Activated CD8-positive, alpha-beta memory T cell treated with anti-CD3 and anti-CD28 coated beads for 36 hours (primary cell): ENCODE measurements around the gene NR5A1. TPM values are rescaled to one million over a fixed set of nuclear protein-coding genes. Genes with fewer than 3 reads are reported as not detected.

Experiments used
- total RNA-seq, 2 experiments: library from RNA; stranded (reverse); gene quantifications; one replicate each; pipeline ENCODE4 v1.2.3, GENCODE V29; 2021

Gene NR5A1
- total RNA-seq, 2 experiments from 2014 or later = not detected

Other genes starting within 250 kb of the NR5A1 start
- gene NEK6, start 249.4 kb downstream of the NR5A1 start, total RNA-seq = 10 to 100 TPM; 26.5 to 29.4 TPM
- 100 to 1,000 TPM; 206 to 212 TPM for gene PSMB7, start 92.0 kb downstream of the NR5A1 start, total RNA-seq
- gene ADGRD2, start 56.9 kb downstream of the NR5A1 start, total RNA-seq = not detected